IgD-negative memory B cell (primary cell): ENCODE results near the gene HOXA5. TPM values are rescaled to one million over a fixed set of nuclear protein-coding genes. Genes with fewer than 3 reads are reported as not detected.

Experiments
- H3K27ac Mint-ChIP-seq, 3 donors: one replicate each; pipeline ENCODE4 v1.8.0; 2020 to 2022; ENCODE audit warnings: mild to moderate bottlenecking in 3 of 3, mixed read lengths in 3 of 3, moderate library complexity in 1 of 3
- H3K27me3 Mint-ChIP-seq: one replicate; pipeline ENCODE4 v1.8.0; 2021; ENCODE audit warnings: mixed read lengths
- H3K36me3 Mint-ChIP-seq: one replicate; pipeline ENCODE4 v1.8.0; 2020; ENCODE audit warnings: mild to moderate bottlenecking, mixed read lengths
- H3K4me1 Mint-ChIP-seq, 3 donors: one replicate each; pipeline ENCODE4 v1.8.0; 2020 to 2022; ENCODE audit warnings: mixed read lengths in 3 of 3, mild to moderate bottlenecking in 1 of 3
- H3K4me3 Mint-ChIP-seq, 4 donors: one replicate each; pipeline ENCODE4 v1.8.0; 2020 to 2022; ENCODE audit warnings: mild to moderate bottlenecking in 4 of 4, mixed read lengths in 4 of 4, moderate library complexity in 3 of 4
- H3K9me3 Mint-ChIP-seq, 3 donors: one replicate each; pipeline ENCODE4 v1.8.0; 2020 to 2021; ENCODE audit warnings: mixed read lengths in 3 of 3, mild to moderate bottlenecking in 1 of 3
- polyA plus RNA-seq: library from polyadenylated mRNA; unstranded; fragments of 300-500 nt; fragmentation: Illumina TruSeq; gene quantifications from one replicate; pipeline ENCODE4 v1.2.3, GENCODE V29; 2021

The HOXA5 gene
- polyA plus RNA-seq, 1 donor from 2014 or later = not detected

DNA sequence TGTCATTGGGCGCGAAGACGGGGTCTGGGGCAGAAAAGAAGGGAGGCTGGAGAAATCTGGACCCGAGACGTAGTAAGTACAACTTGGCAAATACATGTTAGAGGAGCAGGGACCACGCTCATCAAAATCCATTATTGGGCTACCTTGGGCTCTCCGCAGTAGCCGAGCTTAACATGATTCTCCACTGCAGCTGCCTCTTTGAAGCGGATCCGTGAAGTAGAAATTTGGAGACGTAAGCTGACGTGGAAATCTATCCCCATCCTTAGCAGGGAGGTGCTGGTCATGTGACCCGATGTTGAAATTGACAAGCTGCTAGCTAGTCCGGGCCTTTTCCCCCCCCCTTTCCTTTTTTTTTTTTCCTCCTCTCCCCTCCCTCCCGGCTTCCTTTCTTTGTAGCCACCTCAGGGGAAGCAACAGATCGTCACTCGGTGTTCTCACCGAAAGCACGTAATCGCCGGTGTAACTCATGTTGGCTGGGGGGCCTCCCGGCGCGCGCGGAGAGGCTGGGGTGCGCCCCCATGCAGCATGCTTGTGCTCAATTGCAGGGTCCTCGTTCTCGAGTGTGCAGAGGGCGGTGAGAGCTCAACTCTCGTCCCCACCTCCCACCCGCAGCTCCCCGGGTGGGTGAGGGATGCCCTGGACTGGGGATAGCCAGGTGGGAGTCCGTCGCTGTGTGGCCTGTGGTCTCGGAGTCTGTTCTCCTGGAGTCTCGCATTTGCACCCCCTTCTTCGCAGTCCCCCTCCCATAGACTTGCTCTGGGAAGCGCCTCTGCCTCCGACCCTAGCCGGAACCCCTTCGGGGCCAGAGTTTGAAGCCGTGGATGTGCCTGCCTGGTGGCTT lies 41.8 kb upstream of the HOXA5 start, which contains the start of gene HOXA11:
TSS of gene HOXA11 (minus strand) at position 220 of the 841 bp plus-strand sequence. CDS start at position 132, 88 bp downstream.
- Mint-ChIP-seq H3K4me1 (peaks cover 17 to 28% (median 19%) of the 10 kb centered on the region in 3 donors), H3K9me3 (peaks cover 0 to 6% (median 0%) of the 10 kb centered on the region in 3 donors), H3K27me3 (peaks cover 72% of the 10 kb centered on the region), H3K4me3 (peak within 1 kb of the TSS; percentile 62 to 85 (median 74)), H3K27ac (peak within 1 kb of the TSS; percentile 89 to 97 (median 94)), H3K36me3 (peaks cover 3% of the 10 kb centered on the region)

DNA sequence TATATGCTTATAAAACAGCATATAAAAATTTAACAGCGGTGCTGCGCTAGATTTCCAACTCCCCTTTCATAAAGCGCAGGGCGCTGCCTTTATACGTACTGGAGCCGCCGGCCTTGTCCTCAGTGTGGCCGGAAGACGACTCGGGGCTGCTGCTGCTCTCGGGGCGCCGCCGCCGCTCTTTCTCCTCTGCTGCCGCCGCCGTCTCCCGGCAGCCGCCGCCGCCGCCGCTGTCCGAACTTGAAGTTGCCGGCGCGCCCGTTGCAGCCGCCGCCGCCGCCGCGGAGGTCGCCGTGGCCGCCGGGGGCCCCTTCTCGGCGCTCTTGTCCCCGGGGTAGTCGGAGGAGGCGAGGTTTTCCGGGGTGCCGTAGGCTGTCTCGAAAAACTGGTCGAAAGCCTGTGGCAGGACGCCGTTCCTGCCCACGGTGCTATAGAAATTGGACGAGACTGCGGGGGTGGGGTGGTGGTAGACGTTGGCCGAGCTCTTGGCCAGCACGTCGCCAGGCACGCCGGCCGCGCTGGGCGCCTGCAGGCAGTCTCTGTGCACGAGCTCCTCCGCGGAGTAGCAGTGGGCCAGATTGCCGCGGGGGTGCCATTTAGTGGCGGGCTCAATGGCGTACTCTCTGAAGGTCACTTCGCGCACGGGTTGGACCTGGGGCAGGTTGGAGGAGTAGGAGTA lies 41.0 kb upstream of the HOXA5 start:
- Mint-ChIP-seq H3K9me3 (peaks cover 0 to 6% (median 0%) of the 10 kb centered on the region in 3 donors), H3K4me1 (peaks cover 18 to 22% (median 21%) of the 10 kb centered on the region in 3 donors), H3K36me3 (peaks cover 3% of the 10 kb centered on the region), H3K27ac (peak overlapping the region; percentile 89 to 97 (median 94)), H3K4me3 (peak overlapping the region; percentile 62 to 85 (median 74)), H3K27me3 (peaks cover 69% of the 10 kb centered on the region)

DNA sequence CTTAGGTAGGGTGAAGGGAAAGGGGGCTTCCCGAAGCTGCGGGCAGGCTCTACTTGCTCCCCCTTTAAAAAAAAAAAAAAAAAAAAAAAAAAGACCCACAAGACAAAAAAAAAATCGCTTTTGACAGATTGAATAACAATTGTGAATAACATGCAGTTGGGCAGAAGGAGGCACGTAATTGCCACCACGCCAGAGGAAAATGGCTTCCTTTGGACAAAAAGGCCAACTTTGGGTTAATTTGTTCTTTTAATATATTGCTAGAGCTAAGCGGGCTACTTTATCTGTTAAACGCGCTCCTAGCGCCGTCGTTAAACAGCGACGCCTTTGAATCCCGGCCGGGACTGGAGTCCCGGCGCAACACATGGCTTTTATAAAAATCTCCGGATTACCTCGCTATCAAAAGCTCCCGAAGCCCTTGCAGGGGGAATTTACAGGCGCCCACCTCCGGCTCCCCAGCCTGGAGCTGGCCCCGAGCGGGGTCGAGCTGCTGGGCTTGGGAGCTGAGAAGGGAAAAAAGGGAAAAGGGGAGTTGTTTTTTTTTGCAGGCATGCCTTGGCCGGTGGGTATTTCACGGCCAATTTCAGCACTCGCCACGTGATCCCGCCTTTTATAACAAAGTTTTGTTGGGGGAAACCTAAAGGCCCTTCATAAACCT lies 40.3 kb upstream of the HOXA5 start:
- H3K27me3 Mint-ChIP-seq = peaks cover 66% of the 10 kb centered on the region
- peaks cover 3% of the 10 kb centered on the region for H3K36me3 Mint-ChIP-seq
- peak overlapping the region; percentile 39 to 85 (median 54) for H3K4me3 Mint-ChIP-seq
- H3K9me3 Mint-ChIP-seq = peaks cover 0 to 6% (median 0%) of the 10 kb centered on the region in 3 donors
- H3K27ac Mint-ChIP-seq = peak overlapping the region; percentile 80 to 97 (median 94)
- peaks cover 18 to 22% (median 21%) of the 10 kb centered on the region in 3 donors for H3K4me1 Mint-ChIP-seq

DNA sequence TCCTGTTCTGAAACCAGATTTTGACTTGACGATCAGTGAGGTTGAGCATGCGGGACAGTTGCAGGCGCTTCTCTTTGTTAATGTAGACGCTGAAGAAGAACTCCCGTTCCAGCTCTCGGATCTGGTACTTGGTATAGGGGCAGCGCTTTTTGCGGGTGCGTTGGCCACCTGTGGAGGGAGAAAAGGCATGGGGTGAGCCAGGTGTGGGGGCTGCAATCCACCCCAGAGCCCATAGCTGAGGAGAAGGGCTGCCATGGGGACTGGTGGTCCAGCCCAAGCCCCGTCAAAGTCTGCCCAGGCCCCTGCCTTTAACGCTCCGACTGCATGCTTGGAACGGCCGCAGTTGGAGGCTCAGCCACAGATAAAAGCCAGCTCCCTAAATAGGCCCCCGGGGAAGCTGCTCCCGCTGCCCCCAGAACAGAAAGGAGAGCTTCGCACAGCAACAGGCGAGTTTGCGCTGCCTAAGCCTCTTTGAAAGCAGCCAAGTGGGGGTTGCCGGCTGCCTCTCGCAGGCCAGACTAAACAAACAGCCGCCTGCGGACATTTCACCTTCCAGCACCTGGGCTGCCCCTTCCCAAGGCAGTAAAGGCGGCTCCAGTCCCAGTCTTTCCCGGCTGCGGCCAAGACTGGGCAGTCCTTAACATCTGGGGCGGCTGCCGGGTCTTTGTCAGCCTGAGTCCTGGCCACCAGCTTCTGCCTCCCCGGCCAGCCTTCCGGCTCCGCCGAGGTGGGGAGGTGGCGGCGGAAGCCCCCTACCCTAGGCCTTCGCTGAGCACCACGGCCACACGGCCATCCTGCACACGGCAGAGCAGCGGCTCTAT lies 39.6 kb upstream of the HOXA5 start:
- Mint-ChIP-seq H3K27me3 (peaks cover 58% of the 10 kb centered on the region), H3K36me3 (peaks cover 3% of the 10 kb centered on the region), H3K4me3 (peak overlapping the region in 2 of 4 donors; percentile 38 to 66), H3K9me3 (peaks cover 0 to 6% (median 0%) of the 10 kb centered on the region in 3 donors), H3K27ac (peak overlapping the region; percentile 90 to 97 (median 94)), H3K4me1 (peaks cover 14 to 24% (median 15%) of the 10 kb centered on the region in 3 donors)

DNA sequence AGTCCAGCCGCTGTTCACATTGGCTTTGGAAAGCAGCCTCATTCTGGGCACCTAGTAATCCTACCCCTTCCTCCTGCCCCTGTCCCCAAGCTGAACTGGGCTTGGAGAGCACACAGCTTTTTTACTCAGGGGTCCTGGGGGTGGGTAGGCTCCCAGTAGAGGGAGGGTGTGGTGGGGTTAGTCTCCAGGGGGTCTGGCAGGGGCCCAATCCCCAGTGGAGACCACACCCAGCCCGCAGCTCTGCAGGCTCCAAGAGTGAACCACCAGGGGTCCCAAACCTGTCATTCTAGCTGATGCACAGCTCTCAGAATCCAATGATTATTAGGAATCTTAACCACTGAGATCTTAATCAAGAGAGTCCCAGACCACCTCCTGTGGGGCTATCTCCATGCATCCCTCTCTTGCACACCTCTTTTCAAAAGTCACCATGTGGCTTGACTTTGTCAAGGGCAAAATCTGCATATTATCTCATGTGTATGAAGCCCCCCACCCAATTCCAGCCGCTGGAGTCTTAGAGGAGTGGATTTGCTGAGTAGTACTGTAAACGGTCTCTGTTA lies 38.9 kb upstream of the HOXA5 start:
- H3K27me3 Mint-ChIP-seq = peaks cover 51% of the 10 kb centered on the region
- H3K4me3 Mint-ChIP-seq = peak overlapping the region in 1 of 4 donors; percentile 66
- H3K9me3 Mint-ChIP-seq = peaks cover 0 to 6% (median 0%) of the 10 kb centered on the region in 3 donors
- H3K4me1 Mint-ChIP-seq = peaks cover 13 to 25% (median 15%) of the 10 kb centered on the region in 3 donors
- peaks cover 3% of the 10 kb centered on the region for H3K36me3 Mint-ChIP-seq
- H3K27ac Mint-ChIP-seq = peak overlapping the region in 2 of 3 donors; percentile 94 to 97

DNA sequence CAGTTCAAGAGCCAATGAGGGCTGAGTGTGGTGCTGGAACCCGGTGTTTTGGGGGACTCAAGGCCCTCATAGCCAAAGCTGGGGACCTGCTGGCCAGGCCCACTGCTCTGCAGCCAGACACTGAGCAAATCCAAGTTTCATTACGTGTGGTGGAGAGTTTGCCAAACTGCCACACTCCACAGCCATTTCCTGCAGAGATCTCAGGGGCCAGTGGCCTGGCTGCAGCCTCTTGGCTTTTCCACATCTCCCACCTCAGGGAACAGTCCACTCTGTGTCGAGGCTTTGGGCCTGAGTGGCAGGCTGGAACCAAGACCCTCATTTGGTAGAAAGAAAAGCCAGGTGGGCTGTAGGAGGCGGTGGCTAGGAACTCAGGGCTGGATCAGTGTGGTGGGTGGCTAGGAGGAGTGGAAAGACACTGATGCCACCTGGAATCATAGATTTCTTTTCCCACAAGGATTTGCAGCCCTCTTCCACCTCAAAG lies 38.4 kb upstream of the HOXA5 start:
- Mint-ChIP-seq H3K27ac (peak overlapping the region in 1 of 3 donors; percentile 97), H3K36me3 (peaks cover 3% of the 10 kb centered on the region), H3K27me3 (peaks cover 47% of the 10 kb centered on the region), H3K4me1 (peaks cover 13 to 25% (median 15%) of the 10 kb centered on the region in 3 donors), H3K9me3 (peaks cover 0 to 6% (median 0%) of the 10 kb centered on the region in 3 donors), H3K4me3 (peak overlapping the region in 1 of 4 donors; percentile 58)

DNA sequence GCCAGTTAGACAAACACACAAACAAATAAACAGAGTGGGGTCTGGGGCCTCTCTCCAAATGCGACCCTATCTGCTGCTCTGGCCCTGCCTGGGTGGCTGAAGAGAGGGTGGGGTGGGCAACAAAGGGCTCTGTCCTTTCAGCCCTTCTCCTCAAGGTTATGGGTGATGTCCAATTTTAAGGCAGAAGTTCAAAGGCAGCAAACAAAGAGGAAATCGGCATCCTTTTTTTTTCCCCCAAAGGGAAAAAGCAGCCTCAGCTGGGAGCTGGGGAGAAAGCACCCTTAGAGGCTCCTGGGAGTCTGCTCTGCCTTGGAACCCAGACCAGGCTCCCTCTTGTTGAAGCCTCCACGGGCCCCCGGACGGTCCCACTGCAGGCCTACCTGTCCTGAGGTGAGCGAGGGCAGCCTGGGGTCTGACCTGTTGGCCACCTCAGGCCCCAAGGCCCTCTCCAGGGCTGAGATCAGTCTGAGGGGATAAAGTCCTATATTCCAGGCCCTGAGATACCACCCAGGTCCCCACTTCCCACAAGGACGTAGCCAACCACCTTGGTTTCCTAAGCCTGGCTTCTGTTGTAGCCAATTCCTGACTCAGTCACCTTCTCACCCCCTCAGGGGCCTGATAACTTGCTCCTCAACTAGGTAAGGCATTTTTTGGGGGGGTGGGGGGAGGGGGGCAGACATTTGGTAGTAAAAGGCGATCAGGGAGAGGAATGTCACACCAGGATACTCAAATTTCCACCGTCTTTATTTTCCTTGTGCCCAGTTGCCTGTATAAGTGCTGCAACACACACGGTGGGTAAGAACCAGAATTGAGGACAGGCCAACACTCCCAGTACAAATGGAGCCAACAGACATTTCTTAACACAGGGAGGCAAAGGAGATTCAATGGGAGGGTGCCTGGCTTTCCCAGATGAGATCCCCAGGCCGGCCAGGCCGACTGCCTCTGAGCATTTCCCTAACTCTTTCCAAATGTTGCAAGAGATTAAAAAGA lies 37.2 kb upstream of the HOXA5 start:
- peak overlapping the region in 2 of 3 donors; percentile 53 to 97 for H3K27ac Mint-ChIP-seq
- peaks cover 9 to 21% (median 13%) of the 10 kb centered on the region in 3 donors for H3K4me1 Mint-ChIP-seq
- H3K36me3 Mint-ChIP-seq = peaks cover 3% of the 10 kb centered on the region
- H3K9me3 Mint-ChIP-seq = peaks cover 0 to 6% (median 0%) of the 10 kb centered on the region in 3 donors
- H3K27me3 Mint-ChIP-seq = peaks cover 45% of the 10 kb centered on the region
- peak overlapping the region in 2 of 4 donors; percentile 58 to 67 for H3K4me3 Mint-ChIP-seq

DNA sequence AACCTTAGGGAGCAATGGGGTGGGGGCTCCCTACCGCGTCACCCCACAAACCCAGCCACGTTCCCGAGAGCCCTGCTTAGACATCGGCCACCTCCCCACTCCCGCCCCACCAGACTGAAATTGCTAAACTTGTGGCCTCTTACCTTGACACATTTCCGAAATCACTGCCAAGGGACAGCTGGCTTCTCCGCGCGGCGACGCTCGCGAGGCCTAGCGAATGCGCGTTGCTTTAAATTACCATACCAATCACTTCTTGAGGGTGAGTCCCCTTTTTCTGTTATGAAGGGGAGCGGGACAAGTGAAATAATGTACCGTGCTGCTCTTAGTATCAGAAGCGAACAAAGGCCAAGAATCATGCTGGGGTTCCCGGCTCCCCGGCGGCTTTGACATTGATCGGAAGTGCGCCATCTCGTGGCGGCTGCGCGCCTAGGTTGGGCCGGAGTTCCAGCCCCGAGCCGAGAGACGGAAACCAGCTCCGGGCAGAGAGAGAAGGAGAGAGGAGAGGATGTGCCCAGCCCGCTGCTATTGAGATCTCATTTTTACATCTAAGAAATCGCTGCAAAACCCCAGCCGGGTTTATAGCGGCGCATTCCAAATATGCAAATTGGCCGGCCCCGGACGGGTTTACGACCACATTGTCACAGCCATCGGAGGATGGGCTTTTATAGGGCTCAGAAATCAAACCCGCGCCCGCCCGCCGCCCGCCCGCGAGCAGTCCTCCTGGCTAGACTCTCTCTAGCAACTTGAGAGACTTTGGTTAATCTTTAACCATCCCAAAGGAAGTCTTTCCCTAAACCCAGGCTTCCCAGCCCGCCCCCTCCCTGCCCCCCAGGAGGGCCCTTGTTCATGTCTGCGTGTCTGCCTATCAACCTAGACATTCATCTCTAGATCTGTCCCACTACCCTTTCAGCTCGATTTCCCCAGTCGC lies 36.3 kb upstream of the HOXA5 start:
- H3K9me3 Mint-ChIP-seq = peaks cover 0 to 5% (median 0%) of the 10 kb centered on the region in 3 donors
- peaks cover 43% of the 10 kb centered on the region for H3K27me3 Mint-ChIP-seq
- H3K36me3 Mint-ChIP-seq = no peaks in the 10 kb centered on the region
- peaks cover 6 to 15% (median 11%) of the 10 kb centered on the region in 3 donors for H3K4me1 Mint-ChIP-seq
- peak overlapping the region in 2 of 3 donors; percentile 88 to 92 for H3K27ac Mint-ChIP-seq
- peak overlapping the region in 3 of 4 donors; percentile 67 to 75 (median 73) for H3K4me3 Mint-ChIP-seq

DNA sequence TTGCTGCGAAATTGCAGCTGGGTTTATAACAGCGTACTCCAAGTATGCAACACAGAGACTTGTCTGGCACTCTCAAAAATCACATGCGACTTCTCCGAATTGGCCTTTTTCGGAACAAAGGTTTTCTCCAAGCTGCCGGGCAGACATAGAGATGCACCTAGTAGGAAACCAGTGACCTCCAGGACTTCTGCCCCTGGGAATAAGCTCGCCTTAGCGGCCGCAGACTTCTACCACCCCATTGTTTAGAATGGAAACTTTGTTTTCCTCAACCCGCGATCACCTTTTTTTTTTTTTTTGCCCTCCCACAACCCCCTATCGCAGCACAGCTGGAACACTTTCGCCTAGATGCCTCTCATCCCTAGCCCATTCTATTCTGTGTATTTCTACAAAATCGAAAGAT lies 35.5 kb upstream of the HOXA5 start:
- Mint-ChIP-seq H3K9me3 (peaks cover 0 to 4% (median 0%) of the 10 kb centered on the region in 3 donors), H3K36me3 (no peaks in the 10 kb centered on the region), H3K27ac (peak overlapping the region in 2 of 3 donors; percentile 67 to 88), H3K4me1 (peaks cover 4 to 12% (median 8%) of the 10 kb centered on the region in 3 donors), H3K27me3 (peaks cover 42% of the 10 kb centered on the region), H3K4me3 (no peak overlapping the region)

DNA sequence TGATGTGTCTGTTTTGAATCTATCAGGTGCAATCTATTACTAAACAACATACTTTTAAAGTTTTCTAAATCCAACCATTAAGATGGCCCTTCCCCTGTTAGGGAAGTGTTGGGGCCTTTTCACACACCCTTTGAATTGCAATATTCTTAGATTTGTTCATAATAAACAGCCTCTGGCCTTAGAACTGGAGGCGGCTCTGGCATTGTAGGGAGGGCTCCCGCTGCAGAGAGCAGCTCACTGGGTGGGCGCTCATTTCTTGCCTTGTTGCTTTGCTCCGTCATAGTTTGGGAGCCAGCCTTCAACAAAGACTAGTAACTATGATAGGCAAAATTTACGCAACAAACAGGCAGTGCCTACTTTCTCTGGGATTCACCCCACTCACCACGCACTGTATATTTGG lies 34.9 kb upstream of the HOXA5 start:
- peaks cover 39% of the 10 kb centered on the region for H3K27me3 Mint-ChIP-seq
- H3K27ac Mint-ChIP-seq = peak overlapping the region in 2 of 3 donors; percentile 61 to 95
- H3K9me3 Mint-ChIP-seq = peaks cover 0 to 4% (median 0%) of the 10 kb centered on the region in 3 donors
- H3K4me3 Mint-ChIP-seq = peak overlapping the region in 1 of 4 donors; percentile 81
- H3K4me1 Mint-ChIP-seq = peaks cover 1 to 8% (median 8%) of the 10 kb centered on the region in 3 donors
- no peaks in the 10 kb centered on the region for H3K36me3 Mint-ChIP-seq

DNA sequence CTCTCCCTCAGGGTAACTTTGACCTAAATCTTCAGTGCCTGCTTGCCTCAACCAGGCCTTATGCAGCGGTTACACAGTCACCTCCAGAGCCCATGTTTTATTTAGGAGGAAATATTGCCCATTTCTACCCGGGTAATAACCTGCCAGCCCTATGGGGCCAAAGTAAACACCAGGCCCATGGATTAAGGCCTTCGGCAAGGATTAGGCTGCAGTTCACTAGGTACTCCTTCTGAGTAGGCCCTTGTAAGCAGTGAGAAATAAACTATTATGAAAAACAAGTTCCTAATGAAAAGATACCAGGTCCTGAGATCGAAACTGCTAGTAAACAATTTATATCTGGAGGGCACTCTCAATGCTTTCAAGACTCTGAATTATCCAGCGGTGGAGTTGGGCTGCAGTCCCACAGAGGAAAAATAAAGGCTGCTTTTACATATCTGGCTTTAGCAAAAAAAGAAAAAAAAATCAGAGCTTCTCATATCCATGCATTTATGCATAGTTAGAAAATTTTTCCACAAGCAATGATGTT lies 34.4 kb upstream of the HOXA5 start:
- Mint-ChIP-seq H3K9me3 (peaks cover 0 to 4% (median 0%) of the 10 kb centered on the region in 3 donors), H3K27ac (peak overlapping the region in 2 of 3 donors; percentile 6 to 95), H3K4me1 (peaks cover 1 to 8% (median 8%) of the 10 kb centered on the region in 3 donors), H3K4me3 (peak overlapping the region in 1 of 4 donors; percentile 81), H3K36me3 (no peaks in the 10 kb centered on the region), H3K27me3 (peaks cover 38% of the 10 kb centered on the region)
